Endothelial cell of umbilical vein (primary cell): ENCODE results near the gene MAP2K1. TPM values are rescaled to one million over a fixed set of nuclear protein-coding genes. Genes with fewer than 3 reads are reported as not detected.

Experiments
- BruUV-seq: library from RNA; stranded (reverse); fragments of 400-500 nt; replicated peaks from 2 replicates; lab custom pipeline; 2021; lab: Mats Ljungman, UMichigan
- CTCF ChIA-PET: fragments of 300-600, 350-600 bp; sonication (Branson Sonifier 250); formaldehyde crosslinking; loops from one replicate; lab custom pipeline; 2021; ENCODE audit warnings: antibody characterized with exemption, inconsistent platforms; lab: Charles Lee
- POLR2A ChIA-PET: fragments of 300-600, 350-600 bp; sonication (Branson Sonifier 250); formaldehyde crosslinking; loops from one replicate; lab custom pipeline; 2021; ENCODE audit warnings: antibody characterized with exemption, inconsistent platforms; lab: Charles Lee
- DNase-seq: peaks from one replicate; pipeline ENCODE4 v3.0.0-alpha.2; 2011; ENCODE audit warnings: low read depth, low spot score
- FAIRE-seq: peaks from 2 replicates; lab custom pipeline; 2011; peaks lifted over from hg19 to GRCh38; lab: Jason Lieb, UNC
- H2AFZ ChIP-seq: 2 replicates; pipeline ENCODE4 v1.6.0; 2012; ENCODE audit warnings: low read depth, low read length, control low read depth, inconsistent platforms
- H3K27ac ChIP-seq: 2 replicates; pipeline ENCODE4 v1.5.1; 2011; ENCODE audit warnings: low read depth, mild to moderate bottlenecking, control low read depth, low read length, moderate library complexity; ENCODE audit not compliant: insufficient read depth
- H3K27me3 ChIP-seq, 2 experiments: 2 replicates each; pipeline versions ENCODE4 v1.6.0 to v1.6.1; 2011; ENCODE audit warnings: low read length in 2 of 2, mixed read lengths in 1 of 2; ENCODE audit not compliant: control insufficient read depth in 2 of 2, insufficient read depth in 2 of 2
- H3K36me3 ChIP-seq, 2 experiments: 2 replicates in 1 of 2; 3 replicates in 1 of 2; pipeline ENCODE4 v1.5.1; 2011; ENCODE audit warnings: low read length in 2 of 2, mild to moderate bottlenecking in 1 of 2, moderate library complexity in 1 of 2; ENCODE audit not compliant: control insufficient read depth in 2 of 2, insufficient read depth in 2 of 2; ENCODE audit errors: extremely low read depth in 1 of 2
- H3K4me1 ChIP-seq: 3 replicates; pipeline ENCODE4 v1.5.1; 2011; ENCODE audit warnings: mild to moderate bottlenecking, low read length; ENCODE audit not compliant: control insufficient read depth, insufficient read depth; ENCODE audit errors: extremely low read depth
- H3K4me2 ChIP-seq: 2 replicates; pipeline ENCODE4 v1.6.1; 2011; ENCODE audit warnings: low read length, control low read depth, mixed read lengths; ENCODE audit not compliant: insufficient read depth
- H3K4me3 ChIP-seq, 3 experiments: fragments of 200-600 bp in 1 of 3; sonication (generic), shearing (Covaris generic) in 1 of 3; replicated peaks in 1 of 3; 2 replicates each; pipeline ENCODE4 v1.5.1; 2011 to 2016; ENCODE audit warnings: control low read depth in 3 of 3, low read length in 3 of 3, mild to moderate bottlenecking in 2 of 3, inconsistent platforms in 1 of 3, low read depth in 1 of 3, moderate library complexity in 1 of 3; ENCODE audit not compliant: insufficient read depth in 1 of 3
- H3K79me2 ChIP-seq: 2 replicates; pipeline ENCODE4 v1.6.0; 2012; ENCODE audit warnings: low read length, inconsistent platforms; ENCODE audit not compliant: control insufficient read depth, insufficient read depth
- H3K9ac ChIP-seq: replicated peaks from 2 replicates; pipeline ENCODE3; 2011; ENCODE audit warnings: low read length, control low read depth; ENCODE audit not compliant: insufficient read depth; ENCODE audit errors: extremely low read depth
- H3K9me1 ChIP-seq: replicated peaks from 3 replicates; pipeline ENCODE4 v1.6.0; 2011; ENCODE audit warnings: mild to moderate bottlenecking, low read length; ENCODE audit not compliant: control insufficient read depth, insufficient read depth; ENCODE audit errors: extremely low read depth
- H3K9me3 ChIP-seq: replicated peaks from 2 replicates; pipeline ENCODE4 v1.5.1; 2012; ENCODE audit warnings: low read length, inconsistent platforms; ENCODE audit not compliant: control insufficient read depth, insufficient read depth
- H4K20me1 ChIP-seq: replicated peaks from 2 replicates; pipeline ENCODE3; 2011; ENCODE audit warnings: mild to moderate bottlenecking, low read length; ENCODE audit not compliant: control insufficient read depth, insufficient read depth; ENCODE audit errors: extremely low read depth
- EZH2 ChIP-seq: IDR thresholded peaks from 2 replicates; pipeline ENCODE4 v1.6.1; 2012; ENCODE audit warnings: borderline replicate concordance, low read depth, mild to moderate bottlenecking, moderate library complexity, low read length, inconsistent platforms; ENCODE audit not compliant: severe bottlenecking
- FOS ChIP-seq: IDR thresholded peaks from 2 replicates; pipeline ENCODE4 v1.6.1; 2011; ENCODE audit warnings: mild to moderate bottlenecking, low read length, moderate library complexity, borderline replicate concordance; ENCODE audit not compliant: insufficient read depth
- GATA2 ChIP-seq: IDR thresholded peaks from 2 replicates; pipeline ENCODE4 v1.7.0; 2011; ENCODE audit warnings: low read depth, mild to moderate bottlenecking, moderate library complexity, mixed read lengths, low read length; ENCODE audit not compliant: insufficient read length, insufficient read depth
- JUN ChIP-seq: IDR thresholded peaks from 2 replicates; pipeline ENCODE4 v1.6.1; 2011; ENCODE audit warnings: borderline replicate concordance, low read depth; ENCODE audit not compliant: insufficient read length, insufficient read depth
- MYC ChIP-seq: IDR thresholded peaks from one replicate; pipeline ENCODE4 v1.6.1; 2011; ENCODE audit warnings: mild to moderate bottlenecking, low read depth, low read length
- POLR2A ChIP-seq: IDR thresholded peaks from 2 replicates; pipeline ENCODE4 v1.6.1; 2012; ENCODE audit warnings: low read depth, mild to moderate bottlenecking, control low read depth, low read length
- POLR2AphosphoS5 ChIP-seq: IDR thresholded peaks from 2 replicates; pipeline ENCODE4 v1.6.1; 2012; ENCODE audit warnings: low read depth, mild to moderate bottlenecking, control low read depth, low read length, moderate library complexity; ENCODE audit not compliant: insufficient read depth
- dilution Hi-C: fragments of 300-500 bp; cut with MboI; formaldehyde crosslinking; loops from one replicate; pipeline ENCODE4 v1.15.0; 2019; ENCODE audit warnings: low sequenced_read_pairs; ENCODE audit not compliant: extremely low pct_ligation_motif_present
- intact Hi-C: fragments of 100-400 bp; cut with micrococcal nuclease; formaldehyde crosslinking; loops from one replicate; pipeline ENCODE4 v1.10.0; 2022
- polyA plus RNA-seq, 4 experiments: library from polyadenylated mRNA; depleted of rRNA in 3 of 4; stranded (reverse) in 3 of 4; unstranded in 1 of 4; fragments of >200 nt; gene quantifications; 2 replicates each; pipeline versions ENCODE4 v1.2.1 to v1.2.3, GENCODE V29; 2011 to 2012; ENCODE audit warnings: missing spikeins in 1 of 4
- total RNA-seq: library from RNA; stranded (reverse); gene quantifications from 2 replicates; pipeline ENCODE4 v1.2.3, GENCODE V29; 2021
- TF ChIP-seq, protein P1 (sequence below): IDR thresholded peaks from 2 replicates; pipeline ENCODE4 v1.6.1; 2011; ENCODE audit not compliant: insufficient read depth, insufficient read length
- TF ChIP-seq, protein P2 (sequence below), 2 donors: IDR thresholded peaks; 1 replicate in 1 of 2; 2 replicates in 1 of 2; pipeline ENCODE4 v1.5.1; 2011; ENCODE audit warnings: low read length in 2 of 2, mild to moderate bottlenecking in 2 of 2, moderate library complexity in 2 of 2, control low read depth in 1 of 2, inconsistent platforms in 1 of 2, low read depth in 1 of 2; ENCODE audit not compliant: insufficient read depth in 1 of 2; ENCODE audit errors: extremely low read depth in 1 of 2

The MAP2K1 gene
- total and polyA plus RNA-seq, 2 donors (not counting 3 experiments of a cell fraction or from before 2014, with no cell fraction given), result 30.9 to 45.1 TPM

DNA sequence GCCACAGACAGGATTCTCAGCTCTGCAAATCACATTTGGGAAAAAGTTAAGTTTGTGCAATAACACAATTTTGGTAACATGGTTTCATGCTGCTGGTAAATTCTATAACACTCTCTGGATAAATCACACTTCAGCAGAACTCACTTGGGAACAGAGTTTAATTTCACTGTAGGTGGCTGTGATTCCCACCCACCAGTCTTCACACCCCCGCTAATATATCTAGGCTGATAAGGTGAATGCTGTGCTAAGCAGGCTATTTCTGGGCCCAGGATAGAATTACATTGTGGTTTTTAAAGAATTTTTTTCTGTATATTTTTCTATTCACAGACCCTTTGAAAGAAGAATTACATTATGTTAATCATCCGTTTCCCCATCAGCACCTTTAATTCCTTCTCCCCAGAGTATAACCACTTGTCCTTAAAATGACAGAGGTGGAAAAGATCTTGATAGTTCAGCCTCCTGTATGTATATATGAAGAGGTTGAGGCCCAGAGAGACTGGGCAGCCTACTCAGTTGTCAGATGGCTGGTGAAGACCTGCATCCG is 22.9 kb downstream of the MAP2K1 start:
- BruUV-seq, result no TSS peak
- FAIRE-seq, result no peak
- Histone ChIP-seq H3K36me3 (no peaks in the 10 kb centered on the region), H3K4me1 (peaks cover 30% of the 10 kb centered on the region), H3K27ac (no peak overlapping the region), H3K4me2 (no peak overlapping the region), H3K27me3 (no peaks in the 10 kb centered on the region), H2AFZ (no peak overlapping the region), H3K9me3 (no peaks in the 10 kb centered on the region), H3K9me1 (no peaks in the 10 kb centered on the region), H3K9ac (no peak overlapping the region), H3K4me3 (no peak overlapping the region), H4K20me1 (no peaks in the 10 kb centered on the region), H3K79me2 (peaks cover 91% of the 10 kb centered on the region)
- intact Hi-C loops (no loop called here), dilution Hi-C loops (loop anchor here (25.0 kb wide), 1 partner anchor 97 kb away; no protein-coding TSS in a partner anchor)
- ChIA-PET CTCF (no interaction called here), POLR2A (no interaction called here)
- no peak for DNase-seq
- TF ChIP-seq POLR2AphosphoS5 (no peak), FOS (no peak), POLR2A (no peak), MYC (no peak), EZH2 (no peak), JUN (no peak), GATA2 (no peak)
- TF ChIP-seq, protein P1, sequence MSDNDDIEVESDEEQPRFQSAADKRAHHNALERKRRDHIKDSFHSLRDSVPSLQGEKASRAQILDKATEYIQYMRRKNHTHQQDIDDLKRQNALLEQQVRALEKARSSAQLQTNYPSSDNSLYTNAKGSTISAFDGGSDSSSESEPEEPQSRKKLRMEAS, result no peak
- TF ChIP-seq, protein P2, sequence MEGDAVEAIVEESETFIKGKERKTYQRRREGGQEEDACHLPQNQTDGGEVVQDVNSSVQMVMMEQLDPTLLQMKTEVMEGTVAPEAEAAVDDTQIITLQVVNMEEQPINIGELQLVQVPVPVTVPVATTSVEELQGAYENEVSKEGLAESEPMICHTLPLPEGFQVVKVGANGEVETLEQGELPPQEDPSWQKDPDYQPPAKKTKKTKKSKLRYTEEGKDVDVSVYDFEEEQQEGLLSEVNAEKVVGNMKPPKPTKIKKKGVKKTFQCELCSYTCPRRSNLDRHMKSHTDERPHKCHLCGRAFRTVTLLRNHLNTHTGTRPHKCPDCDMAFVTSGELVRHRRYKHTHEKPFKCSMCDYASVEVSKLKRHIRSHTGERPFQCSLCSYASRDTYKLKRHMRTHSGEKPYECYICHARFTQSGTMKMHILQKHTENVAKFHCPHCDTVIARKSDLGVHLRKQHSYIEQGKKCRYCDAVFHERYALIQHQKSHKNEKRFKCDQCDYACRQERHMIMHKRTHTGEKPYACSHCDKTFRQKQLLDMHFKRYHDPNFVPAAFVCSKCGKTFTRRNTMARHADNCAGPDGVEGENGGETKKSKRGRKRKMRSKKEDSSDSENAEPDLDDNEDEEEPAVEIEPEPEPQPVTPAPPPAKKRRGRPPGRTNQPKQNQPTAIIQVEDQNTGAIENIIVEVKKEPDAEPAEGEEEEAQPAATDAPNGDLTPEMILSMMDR (IDR thresholded peaks at IDR 0.05; ENCODE audit: extremely low read depth in 1 of 2, insufficient read depth in 1 of 2, low read depth in 1 of 2, low read length in 2 of 2), result no peak
